Kidney (tissue), 14 donors: Measurements from ENCODE around the gene HLTF. TPM values are rescaled to one million over a fixed set of nuclear protein-coding genes. Genes with fewer than 3 reads are reported as not detected.

Experiments
- DNase-seq, 5 donors: peaks; one replicate each; pipeline ENCODE4 v3.0.0-alpha.2; 2013 to 2020
- FAIRE-seq: peaks from 2 replicates; lab custom pipeline; 2012; peaks lifted over from hg19 to GRCh38; lab: Jason Lieb, UNC
- H3K27ac ChIP-seq, 2 donors: one replicate each; pipeline ENCODE4 v1.7.0; 2013; ENCODE audit warnings: low read depth in 2 of 2, low read length in 2 of 2, inconsistent platforms in 1 of 2
- H3K27me3 ChIP-seq: one replicate; pipeline ENCODE4 v1.7.1; 2013; ENCODE audit warnings: low read length, inconsistent platforms; ENCODE audit not compliant: control insufficient read depth, insufficient read depth
- H3K36me3 ChIP-seq, 3 donors: one replicate each; pipeline versions ENCODE4 v1.7.0 to v1.7.1; 2013; ENCODE audit warnings: low read length in 3 of 3, control low read depth in 1 of 3, inconsistent platforms in 1 of 3; ENCODE audit not compliant: insufficient read depth in 3 of 3, control insufficient read depth in 2 of 3
- H3K4me1 ChIP-seq, 3 donors: one replicate each; pipeline versions ENCODE4 v1.7.0 to v1.7.1; 2013; ENCODE audit warnings: low read length in 3 of 3, inconsistent platforms in 1 of 3, low read depth in 1 of 3; ENCODE audit not compliant: control insufficient read depth in 2 of 3, insufficient read depth in 2 of 3
- H3K4me3 ChIP-seq, 3 donors: one replicate each; pipeline versions ENCODE4 v1.7.0 to v1.8.1; 2013; ENCODE audit warnings: low read length in 3 of 3, control low read depth in 1 of 3, inconsistent platforms in 1 of 3
- H3K9ac ChIP-seq, 3 donors: one replicate each; pipeline versions ENCODE4 v1.7.0 to v1.7.1; 2013; ENCODE audit warnings: low read length in 3 of 3, control low read depth in 1 of 3, inconsistent platforms in 1 of 3
- H3K9me3 ChIP-seq, 3 donors: one replicate each; pipeline versions ENCODE4 v1.7.0 to v1.7.1; 2013; ENCODE audit warnings: low read length in 3 of 3, control low read depth in 1 of 3, inconsistent platforms in 1 of 3; ENCODE audit not compliant: control insufficient read depth in 2 of 3, insufficient read depth in 1 of 3
- intact Hi-C: fragments of 100-400 bp; cut with DNase I; formaldehyde crosslinking; loops from one replicate; pipeline ENCODE4 v1.11.1; 2022
- polyA plus RNA-seq: library from polyadenylated mRNA; stranded (reverse); fragments of 350-450 nt; fragmentation: Illumina TruSeq; extraction: RNeasy Lipid Tissue Mini Kit (QIAGEN cat#74804); gene quantifications from one replicate; pipeline ENCODE4 v1.2.3, GENCODE V29; 2014; ENCODE audit warnings: low read depth, low replicate concordance; ENCODE audit not compliant: insufficient read depth
- total RNA-seq: library from RNA; stranded (reverse); fragmentation: NEBNext Ultra II Directional; extraction: Animal tissue kit (Norgen Biotek cat#: 25700); gene quantifications from one replicate; pipeline ENCODE4 v1.2.1, GENCODE V29; 2021
- TF ChIP-seq, protein P1 (sequence below): IDR thresholded peaks from 3 replicates; pipeline ENCODE4 v1.5.1; 2012; ENCODE audit warnings: mild to moderate bottlenecking, moderate library complexity, borderline replicate concordance; ENCODE audit not compliant: insufficient read depth; ENCODE audit errors: extremely low read depth
- donor health status: control.
- donor health status: control.
- donor health status: control.
- donor health status: control.
- donor health status: control.
- donor health status: DM: yes; HTN: yes; CAD: no.
- donor health status: Normal renal cell carcinoma (clear cell type).

The HLTF gene
- total and polyA plus RNA-seq, 2 donors from 2014 or later, result 10.3 to 30.2 TPM

DNA sequence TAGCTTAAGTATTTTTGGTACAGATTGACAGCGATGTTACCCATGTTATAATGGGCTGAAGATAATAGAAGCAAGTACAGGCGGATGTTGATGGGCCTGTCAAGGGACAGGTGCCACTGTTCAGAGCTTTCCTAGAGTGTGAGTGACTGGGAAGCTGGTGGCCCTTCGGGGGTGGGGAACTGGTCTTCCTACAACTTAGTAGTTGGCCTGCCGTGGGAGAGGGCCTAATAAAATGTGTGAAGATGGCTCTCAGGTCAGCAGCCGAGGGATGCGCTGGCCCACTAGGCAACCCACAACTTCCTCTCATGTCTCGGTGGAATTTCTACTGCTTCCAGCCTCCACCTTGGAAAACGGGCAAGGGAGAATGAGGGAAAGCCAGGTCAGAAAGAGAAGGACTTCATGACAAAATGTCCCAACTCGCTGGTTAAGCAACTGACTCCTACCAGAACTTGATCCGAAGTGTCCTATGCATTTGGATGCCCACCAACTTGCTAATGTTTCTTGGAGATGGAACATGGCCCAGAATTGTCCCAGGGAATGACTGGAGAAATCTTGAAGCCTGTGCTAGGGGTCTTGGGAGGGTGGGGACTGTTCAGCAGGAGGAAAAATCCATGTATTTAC is 93.6 kb downstream of the HLTF start:
- TF ChIP-seq, protein P1, sequence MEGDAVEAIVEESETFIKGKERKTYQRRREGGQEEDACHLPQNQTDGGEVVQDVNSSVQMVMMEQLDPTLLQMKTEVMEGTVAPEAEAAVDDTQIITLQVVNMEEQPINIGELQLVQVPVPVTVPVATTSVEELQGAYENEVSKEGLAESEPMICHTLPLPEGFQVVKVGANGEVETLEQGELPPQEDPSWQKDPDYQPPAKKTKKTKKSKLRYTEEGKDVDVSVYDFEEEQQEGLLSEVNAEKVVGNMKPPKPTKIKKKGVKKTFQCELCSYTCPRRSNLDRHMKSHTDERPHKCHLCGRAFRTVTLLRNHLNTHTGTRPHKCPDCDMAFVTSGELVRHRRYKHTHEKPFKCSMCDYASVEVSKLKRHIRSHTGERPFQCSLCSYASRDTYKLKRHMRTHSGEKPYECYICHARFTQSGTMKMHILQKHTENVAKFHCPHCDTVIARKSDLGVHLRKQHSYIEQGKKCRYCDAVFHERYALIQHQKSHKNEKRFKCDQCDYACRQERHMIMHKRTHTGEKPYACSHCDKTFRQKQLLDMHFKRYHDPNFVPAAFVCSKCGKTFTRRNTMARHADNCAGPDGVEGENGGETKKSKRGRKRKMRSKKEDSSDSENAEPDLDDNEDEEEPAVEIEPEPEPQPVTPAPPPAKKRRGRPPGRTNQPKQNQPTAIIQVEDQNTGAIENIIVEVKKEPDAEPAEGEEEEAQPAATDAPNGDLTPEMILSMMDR, result no peak
- Histone ChIP-seq H3K36me3 (peaks cover 0 to 20% (median 13%) of the 10 kb centered on the region in 3 donors), H3K27me3 (no peaks in the 10 kb centered on the region), H3K4me1 (peaks cover 0 to 7% (median 0%) of the 10 kb centered on the region in 3 donors), H3K27ac (no peak overlapping the region), H3K9ac (no peak overlapping the region), H3K9me3 (no peaks in the 10 kb centered on the region), H3K4me3 (peak overlapping the region in 2 of 3 donors; percentile 71)
- FAIRE-seq (no peak), DNase-seq (peak in 1 of 5 donors; percentile 38)
- intact Hi-C loops, result no loop called here

DNA sequence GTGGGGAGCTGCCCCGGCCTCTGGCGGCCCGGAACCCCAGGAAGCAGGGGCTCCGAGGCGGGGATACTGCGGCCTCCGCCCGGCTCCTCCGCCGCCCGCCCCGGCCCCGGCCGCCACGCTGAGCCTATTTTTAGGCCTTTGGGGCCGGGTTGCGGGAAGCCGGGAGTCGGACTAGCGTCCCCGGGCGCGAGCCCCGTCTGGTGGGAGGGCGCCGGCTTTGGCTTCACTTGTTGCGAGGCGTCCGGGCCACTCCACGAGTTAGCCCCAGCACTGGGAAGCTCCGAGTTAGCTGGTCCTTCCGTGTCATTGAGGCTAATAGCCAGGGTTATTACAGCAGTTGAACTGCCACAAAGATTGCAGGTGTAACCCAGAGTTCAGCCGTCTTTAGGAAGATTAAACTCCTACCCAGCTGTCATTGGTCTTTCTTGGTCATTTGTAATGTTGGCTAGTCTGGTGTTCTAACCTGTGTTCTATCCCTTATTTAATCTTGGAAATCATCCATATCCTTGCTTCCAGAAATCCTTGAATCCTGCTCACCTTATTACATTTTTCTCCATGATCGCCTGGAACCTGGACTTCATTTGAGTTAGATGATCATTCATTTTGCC is 94.2 kb downstream of the HLTF start:
- Histone ChIP-seq H3K27me3 (no peaks in the 10 kb centered on the region), H3K9me3 (no peaks in the 10 kb centered on the region), H3K9ac (peak overlapping the region in 2 of 3 donors; percentile 51 to 77), H3K36me3 (peaks cover 0 to 20% (median 13%) of the 10 kb centered on the region in 3 donors), H3K4me1 (peaks cover 0 to 7% (median 0%) of the 10 kb centered on the region in 3 donors), H3K27ac (peak overlapping the region; percentile 86 to 88), H3K4me3 (peak overlapping the region; percentile 35 to 71 (median 71))
- DNase-seq (peak; percentile 44 to 90 (median 55)), FAIRE-seq (no peak)
- intact Hi-C loops, result no loop called here
- TF ChIP-seq, protein P1, result no peak

DNA sequence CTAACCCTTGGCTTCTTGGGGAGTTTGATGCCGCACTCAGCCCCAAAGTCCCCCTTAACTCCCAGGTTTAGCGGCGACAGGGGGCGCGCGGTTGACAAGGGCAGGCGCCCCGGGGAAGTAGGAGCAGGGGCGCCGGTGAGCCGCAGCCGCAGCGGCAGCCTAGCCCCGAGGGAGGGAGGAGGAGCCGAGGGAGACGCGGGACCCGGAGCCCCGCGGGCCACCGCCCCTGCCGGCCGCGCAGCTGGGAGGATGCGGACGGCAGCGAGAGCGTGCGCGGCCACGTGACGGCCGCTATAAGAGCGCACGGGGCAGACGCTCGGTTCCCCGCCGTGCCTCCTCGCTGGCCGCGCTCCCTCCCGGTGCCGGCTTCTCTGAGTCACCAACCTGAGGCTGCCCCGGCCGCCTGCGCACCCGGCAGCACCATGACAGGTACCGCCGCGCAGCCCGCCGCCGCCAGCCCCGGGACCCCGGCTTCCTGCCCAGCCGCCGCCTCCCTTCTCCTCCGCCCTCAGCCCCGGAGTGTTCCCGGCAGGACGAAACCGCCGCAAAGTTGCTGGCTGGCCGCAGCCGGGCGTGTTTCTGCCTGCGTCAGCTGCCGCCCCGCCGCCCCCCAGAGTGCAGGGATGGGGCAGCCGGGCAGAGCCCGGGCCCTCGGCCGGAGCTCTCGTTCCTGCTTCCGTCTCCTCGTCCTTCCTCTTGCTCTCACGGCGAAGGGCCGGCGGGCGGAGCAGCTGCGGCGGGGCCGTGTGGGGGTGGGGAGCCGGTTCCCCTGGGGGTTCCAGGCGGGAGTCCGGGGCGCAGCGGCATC is 94.9 kb downstream of the HLTF start, which contains the start of gene GYG1:
TSS of gene GYG1 (plus strand) at position 322 of the 808 bp plus-strand sequence. CDS start at position 423, 101 bp downstream.
- FAIRE-seq (no peak), DNase-seq (peak; percentile 74 to 93 (median 83))
- peak within 1 kb of the TSS; percentile 55 to 73 (median 71) for H3K4me3 ChIP-seq
- peaks cover 0 to 13% (median 9%) of the 10 kb centered on the region in 3 donors for H3K36me3 ChIP-seq
- H3K9ac ChIP-seq, result peak within 1 kb of the TSS in 2 of 3 donors; percentile 52 to 77
- TF ChIP-seq, protein P1, result peak; percentile 24
- H3K27me3 ChIP-seq, result no peaks in the 10 kb centered on the region
- intact Hi-C loops, result no loop called here
- H3K9me3 ChIP-seq, result no peaks in the 10 kb centered on the region
- peak within 1 kb of the TSS; percentile 86 to 88 for H3K27ac ChIP-seq
- H3K4me1 ChIP-seq, result peaks cover 0 to 7% (median 0%) of the 10 kb centered on the region in 3 donors
